Calu3 (cell line): Measurements from ENCODE around the gene SERTAD2. TPM values are rescaled to one million over a fixed set of nuclear protein-coding genes. Genes with fewer than 3 reads are reported as not detected.

ENCODE experiments used
- Bru-seq: library from RNA; stranded (reverse); fragments of 400-500 nt; gene quantifications from one replicate; lab custom pipeline; 2021; lab: Mats Ljungman, UMichigan
- BruChase-seq, 2 experiments: library from RNA; stranded (reverse); fragments of 400-500 nt; gene quantifications; one replicate each; lab custom pipeline; 2021; lab: Mats Ljungman, UMichigan
- BruUV-seq: library from RNA; stranded (reverse); fragments of 400-500 nt; replicated peaks from 2 replicates; lab custom pipeline; 2021; lab: Mats Ljungman, UMichigan
- CTCF ChIA-PET: fragments of 300-600 bp; sonication (Branson Sonifier 250); formaldehyde crosslinking; loops from one replicate; lab custom pipeline; 2022; ENCODE audit warnings: antibody characterized with exemption; lab: Charles Lee
- DNase-seq: peaks from one replicate; pipeline ENCODE4 v3.0.0; 2022
- H3K27ac Mint-ChIP-seq: one replicate; pipeline ENCODE4 v1.8.0; 2022; ENCODE audit warnings: mixed read lengths; ENCODE audit not compliant: unreplicated experiment
- H3K27me3 Mint-ChIP-seq: one replicate; pipeline ENCODE4 v1.8.0; 2022; ENCODE audit warnings: mixed read lengths; ENCODE audit not compliant: unreplicated experiment
- H3K36me3 Mint-ChIP-seq: one replicate; pipeline ENCODE4 v1.8.0; 2022; ENCODE audit warnings: mild to moderate bottlenecking, moderate library complexity, mixed read lengths; ENCODE audit not compliant: insufficient read depth, unreplicated experiment
- H3K4me1 Mint-ChIP-seq: one replicate; pipeline ENCODE4 v1.8.0; 2022; ENCODE audit warnings: mild to moderate bottlenecking, low read depth, mixed read lengths; ENCODE audit not compliant: unreplicated experiment
- H3K4me3 Mint-ChIP-seq: one replicate; pipeline ENCODE4 v1.8.0; 2022; ENCODE audit warnings: mild to moderate bottlenecking, low read depth, moderate library complexity, mixed read lengths; ENCODE audit not compliant: unreplicated experiment
- H3K9me3 Mint-ChIP-seq: one replicate; pipeline ENCODE4 v1.8.0; 2022; ENCODE audit warnings: low read depth, mixed read lengths; ENCODE audit not compliant: unreplicated experiment
- CTCF ChIP-seq: fragments of 200-600 bp; IDR thresholded peaks from one replicate; pipeline ENCODE4 v1.8.0; 2022; ENCODE audit warnings: antibody characterized with exemption; ENCODE audit not compliant: unreplicated experiment
- intact Hi-C: fragments of 100-400 bp; cut with micrococcal nuclease; formaldehyde crosslinking; loops from one replicate; pipeline ENCODE4 v1.10.0; 2022; ENCODE audit not compliant: unreplicated experiment
- long read RNA-seq: library from polyadenylated mRNA; stranded (forward); transcript quantifications from one replicate; pipeline ENCODE4 v2.0.0, GENCODE V29; 2022
- total RNA-seq: library from RNA; stranded (reverse); gene quantifications from 2 replicates; pipeline ENCODE4 v1.2.3, GENCODE V29; 2022

The SERTAD2 gene
- 19.2 and 19.4 TPM in 2 replicates for total RNA-seq
- percentile 93 among the genes with signal in this experiment for Bru-seq, nascent RNA
- percentile 73 among the genes with signal in this experiment for BruChase-seq, experiment 1, labeled RNA remaining after a 6-hour chase
- percentile 92 among the genes with signal in this experiment for BruChase-seq, experiment 2, labeled RNA remaining after a 2-hour chase
- long read RNA-seq, partial matches to known transcripts: 0 of 9 reads
- long read RNA-seq, other reads (novel, unspliced or antisense): 9 of 9 reads

GRCh38 chr2:64653109-64654062, at the start of gene SERTAD2:
Gene SERTAD2, minus strand, starts transcription at chr2:64653913. Its CDS starts 17,042 bp downstream, at chr2:64636871.
- Mint-ChIP-seq H3K4me3 (peak within 1 kb of the TSS; percentile 78), H3K27me3 (no peaks in the 10 kb centered on the region), H3K36me3 (peaks cover 40% of the 10 kb centered on the region), H3K4me1 (peaks cover 44% of the 10 kb centered on the region), H3K9me3 (no peaks in the 10 kb centered on the region), H3K27ac (peak within 1 kb of the TSS; percentile 72)
- peak; percentile 90 for DNase-seq
- CTCF ChIA-PET: interaction anchor here (0.6 to 3.7 kb wide), 17 partner anchors 8 to 477 kb away, joined by 3 to 21 read pairs (median 5); no protein-coding TSS in a partner anchor
- TF ChIP-seq CTCF: peak; percentile 9
- no TSS peak for BruUV-seq
- intact Hi-C loops: no loop called here

- Mint-ChIP-seq H3K27ac (no peak overlapping the region), H3K36me3 (no peaks in the 10 kb centered on the region), H3K4me3 (no peak overlapping the region), H3K9me3 (no peaks in the 10 kb centered on the region), H3K4me1 (peaks cover 42% of the 10 kb centered on the region), H3K27me3 (no peaks in the 10 kb centered on the region)
- no TSS peak for BruUV-seq
- TF ChIP-seq CTCF: no peak
- DNase-seq: no peak
- CTCF ChIA-PET: no interaction called here
- intact Hi-C loops: no loop called here
Observed at GRCh38 chr2:64700133-64700809, 46.6 kb upstream of the SERTAD2 start.

- H3K9me3 Mint-ChIP-seq: no peaks in the 10 kb centered on the region
- H3K27me3 Mint-ChIP-seq: no peaks in the 10 kb centered on the region
- CTCF ChIA-PET: no interaction called here
- no peak overlapping the region for H3K4me3 Mint-ChIP-seq
- no peak overlapping the region for H3K27ac Mint-ChIP-seq
- no peaks in the 10 kb centered on the region for H3K36me3 Mint-ChIP-seq
- DNase-seq: no peak
- peaks cover 42% of the 10 kb centered on the region for H3K4me1 Mint-ChIP-seq
- intact Hi-C loops: no loop called here
- no peak for TF ChIP-seq CTCF
- no TSS peak for BruUV-seq
Observed at GRCh38 chr2:64699712-64700111, 46.0 kb upstream of the SERTAD2 start.
